Measurements from ENCODE around the gene BORCS6. TPM values are rescaled to one million over a fixed set of nuclear protein-coding genes. Genes with fewer than 3 reads are reported as not detected.

Gene BORCS6
- polyA plus RNA-seq, 1 donor from 2014 or later = 12.1 TPM

DNA sequence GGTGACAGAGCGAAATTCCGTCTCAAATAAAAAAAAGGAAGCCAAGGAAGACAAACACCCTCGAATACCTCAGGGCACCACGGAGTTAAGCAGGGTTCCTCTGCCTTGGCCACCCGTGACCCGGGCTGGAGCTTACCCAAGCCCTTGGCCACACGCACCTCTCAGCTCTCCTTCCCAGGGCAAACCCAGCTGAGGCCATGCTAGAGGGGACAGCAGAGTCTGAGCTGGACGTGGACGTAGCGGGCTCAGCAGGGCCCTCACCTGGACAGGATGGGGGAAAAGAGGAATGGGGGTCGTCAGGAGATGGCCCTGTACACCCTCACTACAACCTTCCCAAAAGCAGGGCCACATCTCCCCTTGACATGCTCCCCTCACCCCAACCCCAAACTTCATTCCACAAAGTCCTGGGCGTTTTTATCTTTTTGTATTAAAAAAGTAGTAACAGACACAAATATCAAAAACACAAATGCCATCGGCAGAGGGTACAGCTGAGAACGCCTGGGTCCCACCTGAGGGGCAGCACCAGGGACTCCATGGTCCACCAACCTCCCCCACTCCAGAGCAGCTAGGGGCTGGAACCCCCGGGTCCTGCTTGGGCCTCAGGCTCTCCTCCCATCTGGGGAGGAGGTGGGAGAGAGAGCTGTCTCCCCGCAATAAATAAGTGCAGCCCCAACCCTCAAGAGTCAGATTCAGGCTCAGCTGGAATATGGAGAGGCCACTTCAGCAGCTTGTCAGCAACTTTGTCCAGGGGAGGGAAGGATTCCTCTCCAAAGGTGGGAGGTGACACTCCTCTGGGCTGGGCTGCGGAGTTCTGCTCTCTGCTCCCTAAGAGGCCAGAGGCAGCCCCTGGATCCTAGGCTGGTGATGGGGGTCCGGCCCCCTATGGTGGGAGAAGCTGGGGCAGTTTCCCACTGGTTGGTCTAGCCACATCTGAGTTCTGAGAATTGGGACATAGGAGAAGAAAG, 49.6 kb downstream of the BORCS6 start:
- H3K36me3 ChIP-seq (ENCODE audit: insufficient read depth, low read length) = no peaks in the 10 kb centered on the region
- H3K4me2 ChIP-seq (ENCODE audit: low read length) = no peak overlapping the region

DNA sequence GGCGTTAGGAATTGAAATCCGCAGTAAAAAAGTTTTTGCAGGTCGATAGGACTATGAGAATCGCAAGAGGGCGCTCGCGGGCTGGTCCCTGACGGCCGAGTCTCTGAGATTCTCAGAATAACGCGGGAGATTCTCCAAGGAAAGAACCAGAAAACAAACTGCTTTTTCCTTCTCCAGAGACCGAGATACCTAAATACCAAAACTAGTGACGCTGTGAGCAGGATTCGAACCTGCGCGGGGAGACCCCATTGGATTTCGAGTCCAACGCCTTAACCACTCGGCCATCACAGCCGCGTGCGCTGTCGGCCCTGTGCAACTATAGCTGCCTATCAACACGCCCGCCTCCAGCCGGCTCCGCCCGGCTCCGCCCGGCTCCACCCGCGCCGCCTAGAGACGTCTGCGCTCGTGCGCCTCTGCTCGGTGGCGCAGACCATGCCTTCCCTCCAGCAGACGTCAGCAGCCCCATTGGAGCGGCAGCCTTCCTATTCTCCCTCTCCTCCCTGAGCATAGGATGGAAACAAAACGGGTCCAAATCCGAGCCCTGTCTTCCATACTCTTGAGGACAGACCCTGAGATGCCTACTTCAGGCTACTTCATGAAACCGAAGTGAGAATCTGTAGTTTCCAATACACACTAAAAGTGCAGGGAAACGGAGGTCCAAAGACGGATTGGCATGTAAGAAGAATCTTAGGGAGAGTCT, 51.2 kb downstream of the BORCS6 start:
- no peaks in the 10 kb centered on the region for H3K27me3 ChIP-seq (ENCODE audit: insufficient read depth, low read depth, low read length)
- H3K36me3 ChIP-seq (ENCODE audit: insufficient read depth, low read length) = no peaks in the 10 kb centered on the region
- no peaks in the 10 kb centered on the region for H3K79me2 ChIP-seq (replicated peaks; ENCODE audit: insufficient read depth, low read length)
- H3K9ac ChIP-seq (ENCODE audit: low read length) = peak overlapping the region; percentile 84
- no peak overlapping the region for H2AFZ ChIP-seq (ENCODE audit: low read depth, low read length)
- peak overlapping the region; percentile 97 for H3K27ac ChIP-seq (ENCODE audit: low read length)
- peak overlapping the region; percentile 80 for H3K4me3 ChIP-seq (ENCODE audit: low read length)
- H3K4me2 ChIP-seq (ENCODE audit: low read length) = peak overlapping the region; percentile 96
- H3K9me3 ChIP-seq (ENCODE audit: low read length) = no peaks in the 10 kb centered on the region
- H3F3A ChIP-seq (ENCODE audit: insufficient read depth, low read length, poor library complexity, severe bottlenecking) = peaks cover 21% of the 10 kb centered on the region
- no peaks in the 10 kb centered on the region for H4K20me1 ChIP-seq (ENCODE audit: insufficient read depth)
- no peaks in the 10 kb centered on the region for H3K9me2 ChIP-seq (ENCODE audit: insufficient read depth, low read length)
- TF ChIP-seq, protein P1, sequence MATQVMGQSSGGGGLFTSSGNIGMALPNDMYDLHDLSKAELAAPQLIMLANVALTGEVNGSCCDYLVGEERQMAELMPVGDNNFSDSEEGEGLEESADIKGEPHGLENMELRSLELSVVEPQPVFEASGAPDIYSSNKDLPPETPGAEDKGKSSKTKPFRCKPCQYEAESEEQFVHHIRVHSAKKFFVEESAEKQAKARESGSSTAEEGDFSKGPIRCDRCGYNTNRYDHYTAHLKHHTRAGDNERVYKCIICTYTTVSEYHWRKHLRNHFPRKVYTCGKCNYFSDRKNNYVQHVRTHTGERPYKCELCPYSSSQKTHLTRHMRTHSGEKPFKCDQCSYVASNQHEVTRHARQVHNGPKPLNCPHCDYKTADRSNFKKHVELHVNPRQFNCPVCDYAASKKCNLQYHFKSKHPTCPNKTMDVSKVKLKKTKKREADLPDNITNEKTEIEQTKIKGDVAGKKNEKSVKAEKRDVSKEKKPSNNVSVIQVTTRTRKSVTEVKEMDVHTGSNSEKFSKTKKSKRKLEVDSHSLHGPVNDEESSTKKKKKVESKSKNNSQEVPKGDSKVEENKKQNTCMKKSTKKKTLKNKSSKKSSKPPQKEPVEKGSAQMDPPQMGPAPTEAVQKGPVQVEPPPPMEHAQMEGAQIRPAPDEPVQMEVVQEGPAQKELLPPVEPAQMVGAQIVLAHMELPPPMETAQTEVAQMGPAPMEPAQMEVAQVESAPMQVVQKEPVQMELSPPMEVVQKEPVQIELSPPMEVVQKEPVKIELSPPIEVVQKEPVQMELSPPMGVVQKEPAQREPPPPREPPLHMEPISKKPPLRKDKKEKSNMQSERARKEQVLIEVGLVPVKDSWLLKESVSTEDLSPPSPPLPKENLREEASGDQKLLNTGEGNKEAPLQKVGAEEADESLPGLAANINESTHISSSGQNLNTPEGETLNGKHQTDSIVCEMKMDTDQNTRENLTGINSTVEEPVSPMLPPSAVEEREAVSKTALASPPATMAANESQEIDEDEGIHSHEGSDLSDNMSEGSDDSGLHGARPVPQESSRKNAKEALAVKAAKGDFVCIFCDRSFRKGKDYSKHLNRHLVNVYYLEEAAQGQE (IDR thresholded peaks at IDR 0.05; ENCODE audit: borderline replicate concordance) = no peak
- TF ChIP-seq SMC3 (conservative IDR thresholded peaks at IDR 0.05; ENCODE audit: poor library complexity) (peak; percentile 88), MXI1 (conservative IDR thresholded peaks at IDR 0.05; ENCODE audit: poor library complexity, severe bottlenecking) (peak; percentile 95), EZH2 (IDR thresholded peaks at IDR 0.05; ENCODE audit: borderline replicate concordance, insufficient read depth, low read length, poor library complexity, severe bottlenecking) (no peak), RAD21 (conservative IDR thresholded peaks at IDR 0.05) (peak; percentile 82)
- TF ChIP-seq, protein P2, sequence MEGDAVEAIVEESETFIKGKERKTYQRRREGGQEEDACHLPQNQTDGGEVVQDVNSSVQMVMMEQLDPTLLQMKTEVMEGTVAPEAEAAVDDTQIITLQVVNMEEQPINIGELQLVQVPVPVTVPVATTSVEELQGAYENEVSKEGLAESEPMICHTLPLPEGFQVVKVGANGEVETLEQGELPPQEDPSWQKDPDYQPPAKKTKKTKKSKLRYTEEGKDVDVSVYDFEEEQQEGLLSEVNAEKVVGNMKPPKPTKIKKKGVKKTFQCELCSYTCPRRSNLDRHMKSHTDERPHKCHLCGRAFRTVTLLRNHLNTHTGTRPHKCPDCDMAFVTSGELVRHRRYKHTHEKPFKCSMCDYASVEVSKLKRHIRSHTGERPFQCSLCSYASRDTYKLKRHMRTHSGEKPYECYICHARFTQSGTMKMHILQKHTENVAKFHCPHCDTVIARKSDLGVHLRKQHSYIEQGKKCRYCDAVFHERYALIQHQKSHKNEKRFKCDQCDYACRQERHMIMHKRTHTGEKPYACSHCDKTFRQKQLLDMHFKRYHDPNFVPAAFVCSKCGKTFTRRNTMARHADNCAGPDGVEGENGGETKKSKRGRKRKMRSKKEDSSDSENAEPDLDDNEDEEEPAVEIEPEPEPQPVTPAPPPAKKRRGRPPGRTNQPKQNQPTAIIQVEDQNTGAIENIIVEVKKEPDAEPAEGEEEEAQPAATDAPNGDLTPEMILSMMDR (IDR thresholded peaks at IDR 0.05; ENCODE audit: poor library complexity, severe bottlenecking) = peak; percentile 97

More for the DNA sequence above, 49.6 kb downstream of the BORCS6 start:
- Histone ChIP-seq H3K27me3 (ENCODE audit: insufficient read depth, low read depth, low read length) (no peaks in the 10 kb centered on the region), H3K27ac (ENCODE audit: low read length) (peak overlapping the region; percentile 97), H3K9me2 (ENCODE audit: insufficient read depth, low read length) (no peaks in the 10 kb centered on the region), H3F3A (ENCODE audit: insufficient read depth, low read length, poor library complexity, severe bottlenecking) (peaks cover 21% of the 10 kb centered on the region), H3K9me3 (ENCODE audit: low read length) (no peaks in the 10 kb centered on the region), H2AFZ (ENCODE audit: low read depth, low read length) (no peak overlapping the region), H3K9ac (ENCODE audit: low read length) (no peak overlapping the region), H3K79me2 (replicated peaks; ENCODE audit: insufficient read depth, low read length) (no peaks in the 10 kb centered on the region), H3K4me3 (ENCODE audit: low read length) (peak overlapping the region; percentile 80), H4K20me1 (ENCODE audit: insufficient read depth) (no peaks in the 10 kb centered on the region)
- TF ChIP-seq TAF1 (IDR thresholded peaks at IDR 0.05; ENCODE audit: low read depth) (no peak), MXI1 (conservative IDR thresholded peaks at IDR 0.05; ENCODE audit: poor library complexity, severe bottlenecking) (no peak), POLR2AphosphoS5 (IDR thresholded peaks at IDR 0.05) (no peak), SMC3 (conservative IDR thresholded peaks at IDR 0.05; ENCODE audit: poor library complexity) (no peak), RAD21 (conservative IDR thresholded peaks at IDR 0.05) (no peak), EP300 (conservative IDR thresholded peaks at IDR 0.05; ENCODE audit: poor library complexity, severe bottlenecking) (no peak), EZH2 (IDR thresholded peaks at IDR 0.05; ENCODE audit: borderline replicate concordance, insufficient read depth, low read length, poor library complexity, severe bottlenecking) (no peak)
- TF ChIP-seq, protein P1 (IDR thresholded peaks at IDR 0.05; ENCODE audit: borderline replicate concordance) = no peak
- TF ChIP-seq, protein P2 (IDR thresholded peaks at IDR 0.05; ENCODE audit: poor library complexity, severe bottlenecking) = no peak
